ENCODE measurements around the gene ZNF496. TPM values are rescaled to one million over a fixed set of nuclear protein-coding genes. Genes with fewer than 3 reads are reported as not detected.

Gene ZNF496
- total RNA-seq, 2 donors from 2014 or later: 30.0 to 53.4 TPM

DNA sequence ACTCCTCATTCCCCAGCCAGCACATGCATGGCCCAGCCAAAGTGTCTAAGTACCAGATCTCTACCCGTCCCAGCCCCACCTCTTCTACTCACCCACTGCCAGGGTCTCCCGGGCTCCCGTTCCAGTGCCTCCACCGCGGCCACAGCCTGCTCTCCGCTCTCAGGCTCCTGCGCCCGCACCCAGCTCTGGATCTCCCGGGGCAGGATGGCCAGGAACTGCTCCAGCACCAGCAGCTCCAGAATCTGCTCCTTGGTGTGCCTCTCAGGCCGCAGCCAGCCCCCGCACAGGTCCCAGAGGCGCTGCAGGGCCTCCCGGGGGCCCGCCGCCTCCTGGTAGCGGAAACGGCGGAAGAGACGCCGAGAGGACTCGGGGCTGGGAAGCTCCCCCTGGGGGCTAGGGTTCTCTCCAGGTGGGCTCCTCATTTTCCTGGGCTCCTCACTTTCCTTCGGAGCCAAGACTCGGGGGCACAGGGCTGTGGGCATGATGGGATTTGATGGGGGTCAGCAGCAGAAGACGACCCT, 2.5 kb downstream of the ZNF496 start:
- Histone ChIP-seq H3K27ac (no peak overlapping the region), H3K4me3 (no peak overlapping the region), H3K9me3 (no peaks in the 10 kb centered on the region), H3K36me3 (replicated peaks in 1 of 2; ENCODE audit: insufficient read depth in 1 of 2, low read depth in 2 of 2) (no peaks in the 10 kb centered on the region), H3K27me3 (no peaks in the 10 kb centered on the region), H3K4me1 (peaks cover 28% of the 10 kb centered on the region)
- DNase-seq (no peak), ATAC-seq (no peak)
- WGBS, 2 donors: 94 to 95% methylated on average over 18 to 24 of the region's 24 CpGs
- intact Hi-C loops (cut with DNase I): no loop called here
- TF ChIP-seq POLR2A (IDR thresholded peaks at IDR 0.05): no peak
- TF ChIP-seq, protein P1, sequence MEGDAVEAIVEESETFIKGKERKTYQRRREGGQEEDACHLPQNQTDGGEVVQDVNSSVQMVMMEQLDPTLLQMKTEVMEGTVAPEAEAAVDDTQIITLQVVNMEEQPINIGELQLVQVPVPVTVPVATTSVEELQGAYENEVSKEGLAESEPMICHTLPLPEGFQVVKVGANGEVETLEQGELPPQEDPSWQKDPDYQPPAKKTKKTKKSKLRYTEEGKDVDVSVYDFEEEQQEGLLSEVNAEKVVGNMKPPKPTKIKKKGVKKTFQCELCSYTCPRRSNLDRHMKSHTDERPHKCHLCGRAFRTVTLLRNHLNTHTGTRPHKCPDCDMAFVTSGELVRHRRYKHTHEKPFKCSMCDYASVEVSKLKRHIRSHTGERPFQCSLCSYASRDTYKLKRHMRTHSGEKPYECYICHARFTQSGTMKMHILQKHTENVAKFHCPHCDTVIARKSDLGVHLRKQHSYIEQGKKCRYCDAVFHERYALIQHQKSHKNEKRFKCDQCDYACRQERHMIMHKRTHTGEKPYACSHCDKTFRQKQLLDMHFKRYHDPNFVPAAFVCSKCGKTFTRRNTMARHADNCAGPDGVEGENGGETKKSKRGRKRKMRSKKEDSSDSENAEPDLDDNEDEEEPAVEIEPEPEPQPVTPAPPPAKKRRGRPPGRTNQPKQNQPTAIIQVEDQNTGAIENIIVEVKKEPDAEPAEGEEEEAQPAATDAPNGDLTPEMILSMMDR (IDR thresholded peaks at IDR 0.05): no peak

DNA sequence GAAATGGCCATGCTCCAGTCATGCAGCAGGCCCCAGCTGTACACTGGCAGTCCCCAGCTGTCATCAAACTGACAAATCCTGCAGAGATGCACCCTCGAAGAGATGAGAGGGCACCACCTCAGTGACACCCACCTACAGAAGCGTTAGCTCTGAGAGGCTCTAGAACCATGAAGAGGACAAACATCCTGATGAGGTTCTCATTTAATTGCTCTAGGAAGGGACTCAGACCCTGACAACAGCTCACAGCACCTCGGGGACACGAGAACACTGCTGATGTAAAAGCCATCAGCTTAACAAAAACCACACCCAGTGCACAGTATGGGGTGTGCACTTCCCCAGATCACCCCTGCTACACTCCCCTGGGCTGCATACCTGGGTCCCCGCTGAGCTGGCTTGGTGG, 3.4 kb downstream of the ZNF496 start:
- intact Hi-C loops (cut with DNase I): no loop called here
- TF ChIP-seq, protein P1 (IDR thresholded peaks at IDR 0.05): no peak
- TF ChIP-seq POLR2A (IDR thresholded peaks at IDR 0.05): no peak
- no peaks in the 10 kb centered on the region for H3K9me3 ChIP-seq
- no peak for DNase-seq
- no peaks in the 10 kb centered on the region for H3K36me3 ChIP-seq (replicated peaks in 1 of 2; ENCODE audit: insufficient read depth in 1 of 2, low read depth in 2 of 2)
- H3K27ac ChIP-seq: no peak overlapping the region
- 88 to 90% methylated on average over 3 to 5 of the region's 5 CpGs for WGBS, 2 donors
- ATAC-seq: no peak
- no peaks in the 10 kb centered on the region for H3K27me3 ChIP-seq
- no peak overlapping the region for H3K4me3 ChIP-seq
- peaks cover 22% of the 10 kb centered on the region for H3K4me1 ChIP-seq

DNA sequence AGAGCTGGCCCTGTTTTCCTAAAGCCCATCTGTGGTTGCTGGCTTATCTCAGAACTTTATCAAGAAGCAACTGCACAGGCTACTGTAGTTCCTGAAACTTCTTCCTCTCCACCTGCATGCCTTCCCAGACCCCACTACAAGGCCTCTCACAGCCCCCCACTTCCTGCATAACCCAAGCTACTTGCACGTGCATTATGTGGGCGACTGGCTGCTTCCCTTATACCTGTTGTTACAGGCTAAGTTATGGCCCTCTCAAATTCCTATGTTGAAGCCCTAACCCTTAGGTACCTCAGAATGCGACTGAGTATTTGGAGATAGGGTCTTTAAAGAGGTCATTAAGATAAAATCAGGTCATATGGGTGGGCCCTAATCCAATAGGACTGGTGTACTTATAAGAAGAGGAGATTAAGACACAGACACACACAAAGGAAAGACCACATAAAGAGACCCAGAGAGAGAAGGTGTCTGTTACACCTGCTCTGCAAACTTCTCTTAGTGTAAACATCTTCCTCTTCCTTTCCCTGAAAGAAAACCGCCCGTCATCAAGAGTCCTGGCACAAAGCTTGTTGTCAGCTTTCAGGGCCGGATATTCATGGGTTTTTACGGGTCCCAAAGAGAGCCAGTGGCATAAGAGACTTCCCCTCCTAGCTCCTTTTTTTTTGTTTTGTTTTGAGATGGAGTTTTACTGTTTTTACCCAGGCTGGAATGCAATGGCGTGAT, 5.1 kb downstream of the ZNF496 start:
- H3K4me1 ChIP-seq: peaks cover 12% of the 10 kb centered on the region
- H3K9me3 ChIP-seq: no peaks in the 10 kb centered on the region
- no peaks in the 10 kb centered on the region for H3K27me3 ChIP-seq
- ATAC-seq (no peak), DNase-seq (no peak)
- H3K4me3 ChIP-seq: no peak overlapping the region
- TF ChIP-seq, protein P1 (IDR thresholded peaks at IDR 0.05): no peak
- TF ChIP-seq POLR2A (IDR thresholded peaks at IDR 0.05): no peak
- 71 to 87% methylated on average over 8 of the region's 8 CpGs for WGBS, 2 donors
- peaks cover 0 to 8% of the 10 kb centered on the region in 2 donors for H3K36me3 ChIP-seq (replicated peaks in 1 of 2; ENCODE audit: insufficient read depth in 1 of 2, low read depth in 2 of 2)
- intact Hi-C loops (cut with DNase I): no loop called here
- no peak overlapping the region for H3K27ac ChIP-seq

DNA sequence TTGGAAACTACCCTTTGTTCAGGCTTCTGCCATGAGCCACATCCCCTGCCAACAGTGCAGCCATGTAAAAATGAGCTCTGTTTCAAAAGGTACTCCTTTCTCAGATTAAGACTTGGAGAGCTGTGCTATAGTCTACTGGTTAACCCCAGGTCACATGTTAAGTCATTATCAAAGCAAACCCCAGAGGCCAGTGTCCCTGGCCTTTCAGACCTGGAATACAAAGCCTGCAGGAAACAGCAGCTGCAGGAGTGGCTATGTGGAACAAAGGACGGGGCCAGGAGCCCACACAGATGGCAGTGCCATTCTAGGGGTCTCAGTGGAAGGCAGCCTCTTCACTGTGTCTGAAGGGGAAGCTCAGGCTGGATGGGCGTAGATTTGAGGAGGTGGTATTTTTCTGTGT, 6.7 kb downstream of the ZNF496 start:
- Histone ChIP-seq H3K4me1 (peaks cover 1% of the 10 kb centered on the region), H3K4me3 (no peak overlapping the region), H3K27ac (no peak overlapping the region), H3K27me3 (no peaks in the 10 kb centered on the region), H3K9me3 (no peaks in the 10 kb centered on the region), H3K36me3 (replicated peaks in 1 of 2; ENCODE audit: insufficient read depth in 1 of 2, low read depth in 2 of 2) (peaks cover 0 to 17% of the 10 kb centered on the region in 2 donors)
- intact Hi-C loops (cut with DNase I): no loop called here
- ATAC-seq (no peak), DNase-seq (no peak)
- WGBS, 2 donors: 73 to 84% methylated on average over 2 of the region's 2 CpGs
- TF ChIP-seq, protein P1 (IDR thresholded peaks at IDR 0.05): no peak
- TF ChIP-seq POLR2A (IDR thresholded peaks at IDR 0.05): no peak
